HepG2 (cell line): ENCODE measurements around the gene ZFX. TPM values are rescaled to one million over a fixed set of nuclear protein-coding genes. Genes with fewer than 3 reads are reported as not detected.

Experiments
- ATAC-seq: fragments of 200-7000 bp; cut with Tn5 transposase; 3 replicates; pipeline ENCODE4 v1.9.1; 2020; ENCODE audit warnings: mild to moderate bottlenecking, moderate library complexity
- BruUV-seq: library from RNA; stranded (reverse); fragments of 400-500 nt; replicated peaks from 2 replicates; lab custom pipeline; 2021; lab: Mats Ljungman, UMichigan
- CTCF ChIA-PET: fragments of 300-600 bp; formaldehyde crosslinking; extraction: SDS; loops from one replicate; lab custom pipeline; 2021; ENCODE audit warnings: low total read pairs, inconsistent platforms, low intra/inter-chr PET ratio; lab: Yijun Ruan, JAX
- POLR2A ChIA-PET: fragments of 350-600 bp; sonication (Branson Sonifier 250); formaldehyde crosslinking; loops from one replicate; lab custom pipeline; 2020; ENCODE audit warnings: antibody characterized with exemption, inconsistent platforms; lab: Yijun Ruan, JAX
- DNase-seq: peaks from one replicate; pipeline ENCODE4 v3.0.0-alpha.2; 2015; ENCODE audit warnings: low spot score
- FAIRE-seq: peaks from 3 replicates; lab custom pipeline; 2011; peaks lifted over from hg19 to GRCh38; lab: Jason Lieb, UNC
- H2AFZ ChIP-seq: one replicate; pipeline ENCODE4 v1.6.1; 2011; ENCODE audit warnings: low read length, inconsistent platforms
- H3K27ac ChIP-seq: fragments of 300-600 bp; 3 replicates; pipeline ENCODE4 v1.8.0; 2011; ENCODE audit warnings: mixed run types, mild to moderate bottlenecking, mixed read lengths, low read length, inconsistent platforms; ENCODE audit not compliant: insufficient read depth; ENCODE audit errors: extremely low read length
- H3K27me3 ChIP-seq, 2 experiments: fragments of 200-600 bp in 1 of 2; 2 replicates in 1 of 2; 3 replicates in 1 of 2; pipeline versions ENCODE4 v1.6.0 to v1.8.0; 2011; ENCODE audit warnings: low read length in 2 of 2, mild to moderate bottlenecking in 2 of 2, moderate library complexity in 2 of 2, inconsistent platforms in 1 of 2; ENCODE audit not compliant: insufficient read depth in 2 of 2, control insufficient read depth in 1 of 2
- H3K36me3 ChIP-seq, 2 experiments: fragments of 200-600 bp in 1 of 2; replicated peaks in 1 of 2; 2 replicates in 1 of 2; 3 replicates in 1 of 2; pipeline versions ENCODE4 v1.5.1 to v1.8.0; 2011; ENCODE audit warnings: low read length in 2 of 2, inconsistent platforms in 1 of 2; ENCODE audit not compliant: insufficient read depth in 2 of 2, control insufficient read depth in 1 of 2
- H3K4me1 ChIP-seq: 2 replicates; pipeline ENCODE4 v1.5.1; 2012; ENCODE audit warnings: low read length, inconsistent platforms; ENCODE audit not compliant: insufficient read depth
- H3K4me2 ChIP-seq: 2 replicates; pipeline ENCODE4 v1.6.0; 2011; ENCODE audit warnings: low read depth, low read length, inconsistent platforms
- H3K4me3 ChIP-seq, 3 experiments: fragments of 200-600 bp in 1 of 3; sonication (generic), shearing (Covaris generic) in 1 of 3; replicated peaks in 1 of 3; 2 replicates each; pipeline ENCODE4 v1.5.1; 2011 to 2016; ENCODE audit warnings: low read length in 3 of 3, inconsistent platforms in 2 of 3, low read depth in 2 of 3, mild to moderate bottlenecking in 2 of 3, control low read depth in 1 of 3, mixed read lengths in 1 of 3; ENCODE audit not compliant: insufficient read depth in 1 of 3
- H3K79me2 ChIP-seq: one replicate; pipeline ENCODE4 v1.6.1; 2011; ENCODE audit warnings: low read length, inconsistent platforms; ENCODE audit not compliant: insufficient read depth
- H3K9ac ChIP-seq: 2 replicates; pipeline ENCODE4 v1.6.0; 2011; ENCODE audit warnings: mild to moderate bottlenecking, low read depth, low read length, inconsistent platforms; ENCODE audit not compliant: insufficient read depth
- H3K9me3 ChIP-seq: 2 replicates; pipeline ENCODE4 v1.5.1; 2012; ENCODE audit warnings: mild to moderate bottlenecking, low read length
- H4K20me1 ChIP-seq: 2 replicates; pipeline ENCODE4 v1.6.0; 2011; ENCODE audit warnings: inconsistent platforms, mild to moderate bottlenecking, low read length, moderate library complexity; ENCODE audit not compliant: insufficient read depth
- FOXA1 ChIP-seq, 2 experiments: fragments of 450-650 bp in 1 of 2; sonication (generic) in 1 of 2; formaldehyde crosslinking in 1 of 2; IDR thresholded peaks; 2 replicates each; pipeline versions ENCODE4 v1.4.0 to v1.6.1; 2016 to 2020; ENCODE audit warnings: missing genetic modification reagents in 1 of 2
- ISL2 ChIP-seq: sonication (generic); formaldehyde crosslinking; IDR thresholded peaks from 2 replicates; pipeline ENCODE4 v1.5.0; 2020; ENCODE audit warnings: missing genetic modification reagents
- MBD4 ChIP-seq: IDR thresholded peaks from 2 replicates; pipeline ENCODE4 v1.6.1; 2012; ENCODE audit warnings: low read length, inconsistent platforms, borderline replicate concordance
- MLLT10 ChIP-seq: sonication (generic); formaldehyde crosslinking; IDR thresholded peaks from 2 replicates; pipeline ENCODE4 v1.4.0; 2020; ENCODE audit warnings: missing genetic modification reagents
- NFYC ChIP-seq: IDR thresholded peaks from 2 replicates; pipeline ENCODE4 v1.6.1; 2016; ENCODE audit warnings: missing genetic modification reagents, missing compliant biosample characterization
- POLR2AphosphoS2 ChIP-seq: IDR thresholded peaks from 2 replicates; pipeline ENCODE4 v1.6.1; 2011; ENCODE audit warnings: low read depth, low read length, improper control_type of control experiment
- SALL1 ChIP-seq: sonication (generic); formaldehyde crosslinking; IDR thresholded peaks from 2 replicates; pipeline ENCODE4 v1.8.0; 2022; ENCODE audit warnings: mild to moderate bottlenecking, missing genetic modification reagents
- SP140L ChIP-seq: sonication (generic); formaldehyde crosslinking; IDR thresholded peaks from 2 replicates; pipeline ENCODE4 v1.4.0; 2020; ENCODE audit warnings: missing genetic modification reagents, borderline replicate concordance
- ZBTB42 ChIP-seq: sonication (generic); formaldehyde crosslinking; IDR thresholded peaks from 2 replicates; pipeline ENCODE4 v1.5.0; 2020; ENCODE audit warnings: mild to moderate bottlenecking, missing genetic modification reagents
- ZFP82 ChIP-seq: sonication (generic); formaldehyde crosslinking; IDR thresholded peaks from 2 replicates; pipeline ENCODE4 v1.5.1; 2020; ENCODE audit warnings: mild to moderate bottlenecking, missing genetic modification reagents, borderline replicate concordance
- ZFY ChIP-seq: sonication (generic); formaldehyde crosslinking; IDR thresholded peaks from 2 replicates; pipeline ENCODE4 v1.4.0; 2020; ENCODE audit warnings: missing genetic modification reagents
- ZMYM3 ChIP-seq: sonication (generic); formaldehyde crosslinking; IDR thresholded peaks from 2 replicates; pipeline ENCODE4 v1.5.1; 2020; ENCODE audit warnings: mild to moderate bottlenecking, missing genetic modification reagents
- ZMYM4 ChIP-seq: sonication (generic); formaldehyde crosslinking; IDR thresholded peaks from 2 replicates; pipeline ENCODE4 v1.8.1; 2023; ENCODE audit warnings: mild to moderate bottlenecking, missing genetic modification reagents
- ZNF292 ChIP-seq: sonication (generic); formaldehyde crosslinking; IDR thresholded peaks from 2 replicates; pipeline ENCODE4 v1.8.1; 2022; ENCODE audit warnings: mild to moderate bottlenecking, low read depth, missing genetic modification reagents, borderline replicate concordance
- ZNF558 ChIP-seq: sonication (generic); formaldehyde crosslinking; IDR thresholded peaks from 2 replicates; pipeline ENCODE4 v1.9.0; 2022; ENCODE audit warnings: mild to moderate bottlenecking, missing genetic modification reagents, borderline replicate concordance
- ZNF563 ChIP-seq: sonication (generic); formaldehyde crosslinking; IDR thresholded peaks from 2 replicates; pipeline ENCODE4 v1.8.0; 2022; ENCODE audit warnings: mild to moderate bottlenecking, moderate library complexity, missing genetic modification reagents
- ZNF891 ChIP-seq: sonication (generic); formaldehyde crosslinking; IDR thresholded peaks from 2 replicates; pipeline ENCODE4 v1.5.0; 2020; ENCODE audit warnings: mild to moderate bottlenecking, missing genetic modification reagents
- WGBS: methylation state at CpG from one replicate; pipeline ENCODE4 v1.1.6; 2017; ENCODE audit warnings: low lambda C conversion rate; 5-methylcytosine and 5-hydroxymethylcytosine counted together
- in situ Hi-C: cut with HindIII; loops from 2 replicates; pipeline ENCODE4 v1.10.0; 2017; ENCODE audit warnings: low pct_unique_long_range_greater_than_20kb; ENCODE audit not compliant: extremely low pct_ligation_motif_present
- intact Hi-C: fragments of 100-400 bp; cut with micrococcal nuclease; formaldehyde crosslinking; loops from one replicate; pipeline ENCODE4 v1.10.0; 2022; ENCODE audit not compliant: unreplicated experiment
- polyA plus RNA-seq, 8 experiments: library from polyadenylated mRNA; depleted of rRNA in 3 of 8; stranded (reverse) in 7 of 8; unstranded in 1 of 8; fragments of >200 nt; fragmentation: Illumina TruSeq in 4 of 8; extraction: Trizol in 4 of 8; gene quantifications; 2 replicates each; pipeline versions ENCODE4 v1.2.1 to v1.2.3, GENCODE V29; 2011 to 2016; ENCODE audit warnings: low read depth in 4 of 8, missing spikeins in 1 of 8, mixed read lengths in 1 of 8; ENCODE audit not compliant: insufficient read depth in 1 of 8
- total RNA-seq, 5 experiments: library from RNA; depleted of rRNA; stranded (reverse); fragments of >200 nt; fragmentation: Illumina TruSeq; extraction: Trizol; gene quantifications; 2 replicates each; pipeline ENCODE4 v1.2.3, GENCODE V29; 2016; ENCODE audit warnings: low read depth in 1 of 5
- TF ChIP-seq, protein P1 (sequence below): IDR thresholded peaks from 2 replicates; pipeline ENCODE4 v1.6.1; 2012; ENCODE audit warnings: inconsistent platforms
- TF ChIP-seq, protein P2 (sequence below): sonication (generic); formaldehyde crosslinking; IDR thresholded peaks from 2 replicates; pipeline ENCODE4 v1.5.1; 2020; ENCODE audit warnings: mild to moderate bottlenecking, missing genetic modification reagents, moderate library complexity
- TF ChIP-seq, protein P3 (sequence below): sonication (generic); formaldehyde crosslinking; IDR thresholded peaks from 2 replicates; pipeline ENCODE4 v1.5.0; 2020; ENCODE audit warnings: mild to moderate bottlenecking, missing genetic modification reagents, moderate library complexity

The ZFX gene
- total and polyA plus RNA-seq, 2 of the 13 experiments (the other 11 are each of a cell fraction or from before 2014, with no cell fraction given) = 13.8 to 37.3 TPM

DNA sequence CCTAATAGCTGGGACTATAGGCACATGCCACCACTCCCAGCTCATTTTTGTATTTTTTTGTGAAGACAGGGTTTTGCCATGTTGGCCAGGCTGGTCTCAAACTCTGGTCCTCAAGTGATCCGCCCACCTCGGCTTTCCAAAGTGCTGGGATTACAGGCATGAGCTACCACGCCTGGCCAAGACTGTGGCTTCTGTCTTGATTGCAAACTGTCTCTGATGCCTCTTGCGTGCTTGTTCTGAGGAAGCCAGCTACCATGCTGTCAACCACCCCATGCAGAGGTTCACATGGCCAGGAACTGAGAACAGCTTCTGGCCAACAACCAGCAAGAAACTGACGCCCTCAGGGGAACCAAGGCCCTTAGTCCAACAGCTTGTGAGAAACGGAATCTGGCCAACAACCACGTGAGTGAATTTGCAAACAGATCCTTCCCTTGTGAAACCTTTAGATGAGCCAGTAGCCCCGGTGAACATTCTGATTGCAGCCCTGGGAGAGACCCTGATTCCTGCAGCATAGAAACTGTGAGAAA lies 93.2 kb downstream of the ZFX start:
- H3K9me3 ChIP-seq = no peaks in the 10 kb centered on the region
- H4K20me1 ChIP-seq = no peaks in the 10 kb centered on the region
- peak overlapping the region; percentile 0 to 41 (median 21); a peak in 3 of 6 replicates for H3K4me3 ChIP-seq
- ChIA-PET CTCF (interaction anchor here (1.6 kb wide), 1 partner anchor 161 kb away, joined by 10 read pairs; no protein-coding TSS in a partner anchor), POLR2A (interaction anchor here (0.9 to 1.5 kb wide), 4 partner anchors 10 to 189 kb away, joined by 3 to 6 read pairs (median 4); no protein-coding TSS in a partner anchor)
- H3K79me2 ChIP-seq = no peaks in the 10 kb centered on the region
- FAIRE-seq (peak; percentile 89), ATAC-seq (peak; percentile 81), DNase-seq (peak; percentile 9)
- WGBS = no CpG with 5 or more reads among the region's 8 CpGs
- H3K4me1 ChIP-seq = peaks cover 38% of the 10 kb centered on the region
- H2AFZ ChIP-seq = peak overlapping the region; percentile 80
- intact Hi-C loops = loop anchor here (2.0 to 10.0 kb wide), 3 partner anchors 48 to 328 kb away; no protein-coding TSS in a partner anchor
- in situ Hi-C loops = loop anchor here (5.0 kb wide), 1 partner anchor 160 kb away; no protein-coding TSS in a partner anchor
- H3K27ac ChIP-seq = peak overlapping the region; percentile 55
- H3K9ac ChIP-seq = peak overlapping the region; percentile 33; the same call in 1 of the 2 replicates
- BruUV-seq = no TSS peak
- H3K36me3 ChIP-seq = no peaks in the 10 kb centered on the region
- peak overlapping the region; percentile 82 for H3K4me2 ChIP-seq
- no peaks in the 10 kb centered on the region for H3K27me3 ChIP-seq
- TF ChIP-seq ZFY (peak; percentile 36; the same call in 1 of the 2 replicates), POLR2AphosphoS2 (no peak), SP140L (CRISPR knock-in tag) (no peak), ZNF292 (CRISPR knock-in tag) (0 out of 2 replicates have a peak, but pooled peaks have one; percentile 21), NFYC (CRISPR knock-in tag) (no peak), ZMYM3 (no peak), ZFP82 (CRISPR knock-in tag) (no peak), ZMYM4 (CRISPR knock-in tag) (no peak), MLLT10 (no peak), ISL2 (CRISPR knock-in tag) (no peak), ZNF563 (no peak), MBD4 (no peak), SALL1 (0 out of 2 replicates have a peak, but pooled peaks have one; percentile 15), ZNF891 (CRISPR knock-in tag) (no peak), ZNF558 (CRISPR knock-in tag) (no peak), FOXA1 (IDR thresholded peaks at IDR 0.05) (no peak), FOXA1 (CRISPR knock-in tag; IDR thresholded peaks at IDR 0.05) (no peak), ZBTB42 (no peak)
- TF ChIP-seq, protein P1, sequence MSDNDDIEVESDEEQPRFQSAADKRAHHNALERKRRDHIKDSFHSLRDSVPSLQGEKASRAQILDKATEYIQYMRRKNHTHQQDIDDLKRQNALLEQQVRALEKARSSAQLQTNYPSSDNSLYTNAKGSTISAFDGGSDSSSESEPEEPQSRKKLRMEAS = peak; percentile 25; the same call in 1 of the 2 replicates
- TF ChIP-seq, protein P2, sequence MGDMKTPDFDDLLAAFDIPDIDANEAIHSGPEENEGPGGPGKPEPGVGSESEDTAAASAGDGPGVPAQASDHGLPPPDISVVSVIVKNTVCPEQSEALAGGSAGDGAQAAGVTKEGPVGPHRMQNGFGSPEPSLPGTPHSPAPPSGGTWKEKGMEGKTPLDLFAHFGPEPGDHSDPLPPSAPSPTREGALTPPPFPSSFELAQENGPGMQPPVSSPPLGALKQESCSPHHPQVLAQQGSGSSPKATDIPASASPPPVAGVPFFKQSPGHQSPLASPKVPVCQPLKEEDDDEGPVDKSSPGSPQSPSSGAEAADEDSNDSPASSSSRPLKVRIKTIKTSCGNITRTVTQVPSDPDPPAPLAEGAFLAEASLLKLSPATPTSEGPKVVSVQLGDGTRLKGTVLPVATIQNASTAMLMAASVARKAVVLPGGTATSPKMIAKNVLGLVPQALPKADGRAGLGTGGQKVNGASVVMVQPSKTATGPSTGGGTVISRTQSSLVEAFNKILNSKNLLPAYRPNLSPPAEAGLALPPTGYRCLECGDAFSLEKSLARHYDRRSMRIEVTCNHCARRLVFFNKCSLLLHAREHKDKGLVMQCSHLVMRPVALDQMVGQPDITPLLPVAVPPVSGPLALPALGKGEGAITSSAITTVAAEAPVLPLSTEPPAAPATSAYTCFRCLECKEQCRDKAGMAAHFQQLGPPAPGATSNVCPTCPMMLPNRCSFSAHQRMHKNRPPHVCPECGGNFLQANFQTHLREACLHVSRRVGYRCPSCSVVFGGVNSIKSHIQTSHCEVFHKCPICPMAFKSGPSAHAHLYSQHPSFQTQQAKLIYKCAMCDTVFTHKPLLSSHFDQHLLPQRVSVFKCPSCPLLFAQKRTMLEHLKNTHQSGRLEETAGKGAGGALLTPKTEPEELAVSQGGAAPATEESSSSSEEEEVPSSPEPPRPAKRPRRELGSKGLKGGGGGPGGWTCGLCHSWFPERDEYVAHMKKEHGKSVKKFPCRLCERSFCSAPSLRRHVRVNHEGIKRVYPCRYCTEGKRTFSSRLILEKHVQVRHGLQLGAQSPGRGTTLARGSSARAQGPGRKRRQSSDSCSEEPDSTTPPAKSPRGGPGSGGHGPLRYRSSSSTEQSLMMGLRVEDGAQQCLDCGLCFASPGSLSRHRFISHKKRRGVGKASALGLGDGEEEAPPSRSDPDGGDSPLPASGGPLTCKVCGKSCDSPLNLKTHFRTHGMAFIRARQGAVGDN = peak; percentile 34
- TF ChIP-seq, protein P3, sequence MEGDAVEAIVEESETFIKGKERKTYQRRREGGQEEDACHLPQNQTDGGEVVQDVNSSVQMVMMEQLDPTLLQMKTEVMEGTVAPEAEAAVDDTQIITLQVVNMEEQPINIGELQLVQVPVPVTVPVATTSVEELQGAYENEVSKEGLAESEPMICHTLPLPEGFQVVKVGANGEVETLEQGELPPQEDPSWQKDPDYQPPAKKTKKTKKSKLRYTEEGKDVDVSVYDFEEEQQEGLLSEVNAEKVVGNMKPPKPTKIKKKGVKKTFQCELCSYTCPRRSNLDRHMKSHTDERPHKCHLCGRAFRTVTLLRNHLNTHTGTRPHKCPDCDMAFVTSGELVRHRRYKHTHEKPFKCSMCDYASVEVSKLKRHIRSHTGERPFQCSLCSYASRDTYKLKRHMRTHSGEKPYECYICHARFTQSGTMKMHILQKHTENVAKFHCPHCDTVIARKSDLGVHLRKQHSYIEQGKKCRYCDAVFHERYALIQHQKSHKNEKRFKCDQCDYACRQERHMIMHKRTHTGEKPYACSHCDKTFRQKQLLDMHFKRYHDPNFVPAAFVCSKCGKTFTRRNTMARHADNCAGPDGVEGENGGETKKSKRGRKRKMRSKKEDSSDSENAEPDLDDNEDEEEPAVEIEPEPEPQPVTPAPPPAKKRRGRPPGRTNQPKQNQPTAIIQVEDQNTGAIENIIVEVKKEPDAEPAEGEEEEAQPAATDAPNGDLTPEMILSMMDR = no peak
